RKO (cell line): ENCODE data around the gene IGSF21.
A peak's percentile ranks its signal among the peaks of the same experiment; 100 is the strongest.

Source experiments
- DNase-seq: peaks from one replicate; pipeline ENCODE4 v3.0.0-alpha.2; 2016; ENCODE audit warnings: low spot score

Gene IGSF21

DNA sequence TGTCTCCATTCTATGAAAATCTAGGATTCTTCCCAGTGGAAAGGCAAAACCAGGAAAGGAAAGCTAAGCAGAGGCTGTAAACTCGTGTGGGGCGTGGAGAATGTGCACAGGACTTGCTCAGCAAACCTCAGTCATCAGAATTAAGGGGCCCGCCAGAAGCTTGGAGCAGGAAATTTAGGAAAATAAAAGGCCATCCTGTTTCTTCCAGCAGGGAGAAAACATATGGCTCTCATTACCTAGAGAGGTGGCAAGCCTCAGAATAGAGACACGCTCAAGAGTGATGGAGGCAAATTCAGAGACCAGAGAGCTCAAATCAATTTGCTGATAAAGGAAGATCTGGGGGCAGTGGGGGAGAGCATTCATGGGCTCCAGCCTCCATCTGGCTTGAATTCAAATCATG, 221.2 kb downstream of the IGSF21 start:
- DNase-seq = no peak

DNA sequence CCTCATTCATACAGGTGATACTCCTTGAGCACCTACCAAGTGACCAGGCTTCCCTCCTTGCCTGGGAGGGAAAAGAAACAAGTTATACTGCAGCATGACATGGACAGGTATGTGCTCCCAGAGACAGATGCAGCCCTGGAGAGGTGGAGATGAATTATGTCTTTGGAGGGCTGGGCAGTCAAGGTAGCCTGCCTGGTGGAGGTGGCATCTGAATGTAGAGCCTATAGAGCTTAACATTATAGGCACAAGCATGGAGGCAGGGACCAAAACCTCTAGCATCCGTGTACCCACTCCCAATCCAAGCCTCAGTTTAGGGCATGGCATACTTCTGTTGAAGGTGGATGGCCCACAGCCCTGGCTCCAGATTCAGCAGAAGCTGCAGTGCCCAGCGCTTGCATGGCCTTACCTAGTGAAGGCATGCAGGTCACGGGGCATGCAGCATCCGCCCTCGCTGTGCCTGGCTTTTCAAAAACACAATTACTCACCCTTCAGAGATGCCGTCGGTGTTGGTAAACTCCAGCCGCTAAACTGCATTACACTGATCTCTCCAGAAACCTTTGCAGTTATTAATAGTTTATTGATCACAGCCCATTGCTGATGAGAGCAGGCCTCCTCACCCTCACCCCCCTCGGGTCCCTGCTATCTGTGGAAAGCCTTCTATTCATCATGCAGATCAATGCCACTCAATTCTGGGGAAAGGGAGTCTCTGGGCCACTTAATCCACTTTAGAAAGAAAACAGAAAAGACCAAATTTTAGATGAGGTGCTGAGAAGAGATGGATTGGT, 222.1 kb downstream of the IGSF21 start:
- no peak for DNase-seq

DNA sequence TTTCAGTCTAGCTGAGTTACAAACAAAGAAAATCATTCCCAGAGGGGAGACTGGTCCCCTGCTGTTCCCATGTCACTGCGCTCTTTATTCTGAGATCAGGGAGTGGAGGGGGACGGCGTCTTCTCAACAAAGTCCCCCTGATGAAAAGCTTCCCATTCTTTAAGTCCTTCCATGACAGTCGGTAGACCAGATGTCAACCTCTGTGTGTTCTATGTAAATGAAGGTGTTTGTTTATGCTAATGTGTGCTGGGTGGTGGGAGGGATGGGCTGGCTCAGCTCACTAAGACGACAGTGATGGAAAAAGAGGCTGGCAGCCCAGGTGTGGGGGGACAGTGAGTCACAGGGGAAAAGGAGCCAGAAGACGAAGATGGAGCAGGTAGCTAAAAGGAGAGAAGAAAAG, 225.0 kb downstream of the IGSF21 start:
- no peak for DNase-seq

DNA sequence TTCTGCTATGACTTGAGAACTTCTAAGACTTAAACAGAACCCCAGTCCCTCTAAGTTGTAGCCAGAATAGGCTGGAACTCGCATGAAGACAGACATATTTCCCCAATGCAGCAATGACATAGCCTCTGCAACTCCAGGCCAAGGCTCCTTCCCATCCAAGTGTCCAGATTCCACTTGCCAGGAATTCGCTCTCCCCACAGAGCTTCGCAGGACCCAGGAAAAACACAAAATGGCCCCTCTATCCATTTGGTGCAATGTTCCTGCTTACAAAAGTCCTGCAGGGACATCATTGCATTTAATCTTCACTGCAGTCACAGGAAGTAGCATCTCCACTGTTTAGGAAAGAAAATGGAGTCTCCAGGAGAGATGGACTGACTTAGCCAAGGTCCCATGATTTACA, 225.6 kb downstream of the IGSF21 start:
- no peak for DNase-seq

DNA sequence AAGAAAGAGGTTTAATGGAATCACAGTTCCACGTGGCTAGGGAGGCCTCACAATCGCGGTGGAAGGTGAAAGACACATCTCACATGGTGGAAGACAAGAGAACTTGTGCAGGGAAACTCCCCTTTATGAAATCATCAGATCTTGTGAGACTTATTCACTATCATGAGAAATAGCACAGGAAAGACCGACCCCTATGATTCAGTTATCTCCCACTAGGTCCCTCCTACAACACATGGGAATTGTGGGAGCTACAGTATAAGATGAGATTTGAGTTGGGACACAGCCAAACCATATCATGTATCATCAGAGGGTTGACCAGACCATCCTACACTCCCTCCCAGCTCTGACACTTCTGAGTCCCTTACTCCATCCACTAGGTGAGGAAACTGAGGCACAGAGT, 229.2 kb downstream of the IGSF21 start:
- peak; percentile 15 for DNase-seq

DNA sequence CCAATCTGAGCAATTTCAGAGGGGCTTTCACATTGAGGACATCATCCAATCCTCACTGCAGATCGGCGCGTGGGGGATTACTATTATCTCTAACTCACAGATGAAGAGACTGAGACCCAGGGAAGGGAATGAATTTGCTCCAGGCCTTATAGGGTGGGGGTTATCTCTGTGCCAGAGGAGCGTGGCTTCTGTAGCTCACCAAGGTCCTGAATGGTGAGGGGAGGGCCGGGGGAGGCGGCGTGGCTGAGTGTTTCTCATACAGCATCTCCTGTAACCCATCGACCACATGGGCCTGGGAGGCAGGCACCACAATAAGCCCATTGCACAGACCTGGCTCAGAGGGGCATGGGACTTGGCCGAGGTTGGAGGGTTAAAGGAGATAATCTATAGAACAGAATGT, 230.2 kb downstream of the IGSF21 start:
- no peak for DNase-seq

DNA sequence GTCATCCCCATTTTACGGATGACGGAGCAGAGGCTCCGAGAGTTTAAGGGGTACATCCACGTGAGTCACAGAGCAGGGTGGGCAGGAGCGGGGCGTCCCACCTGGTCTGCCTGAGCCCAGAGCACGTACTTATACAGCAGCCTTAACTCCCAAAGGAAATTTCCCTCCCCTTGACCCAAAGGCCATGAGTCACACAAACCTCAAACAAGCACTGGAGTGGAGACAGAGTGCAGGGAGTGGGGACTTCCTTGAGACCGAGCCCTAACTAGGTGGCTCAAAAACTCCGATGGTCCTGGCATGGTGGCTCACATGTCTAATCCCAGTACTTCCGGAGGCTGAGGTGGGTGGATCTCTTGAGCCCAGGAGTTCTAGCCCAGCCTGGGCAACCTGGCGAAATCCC, 231.6 kb downstream of the IGSF21 start:
- DNase-seq = no peak

DNA sequence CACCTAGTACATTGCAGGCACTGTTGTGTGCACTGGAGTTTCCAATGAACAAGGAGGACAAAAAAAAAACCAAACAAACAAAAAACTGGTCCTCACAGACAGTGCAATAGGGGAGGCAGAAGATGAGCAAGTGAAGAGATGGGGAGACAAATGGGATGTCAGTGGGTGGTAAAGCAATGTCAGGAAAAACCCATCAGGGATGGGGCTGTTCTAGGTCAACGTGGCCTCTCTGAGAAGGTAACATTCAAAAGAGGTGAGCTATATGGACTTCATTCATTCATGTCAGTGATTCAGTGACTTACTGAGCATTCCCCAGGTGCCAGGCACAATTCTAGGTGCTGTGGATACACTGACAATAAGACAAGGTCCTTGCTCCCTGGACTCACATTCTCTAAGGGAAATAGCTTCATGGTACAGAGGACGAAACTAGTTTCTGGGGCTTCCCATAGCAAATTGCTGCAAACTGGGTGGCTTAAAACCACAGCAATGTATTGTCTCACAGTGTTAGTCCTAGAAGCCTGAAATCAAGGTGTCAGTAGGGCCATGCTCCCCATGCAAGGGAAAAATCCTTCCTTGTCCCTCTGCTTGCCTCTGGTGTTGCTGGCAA, 232.7 kb downstream of the IGSF21 start:
- DNase-seq = no peak

DNA sequence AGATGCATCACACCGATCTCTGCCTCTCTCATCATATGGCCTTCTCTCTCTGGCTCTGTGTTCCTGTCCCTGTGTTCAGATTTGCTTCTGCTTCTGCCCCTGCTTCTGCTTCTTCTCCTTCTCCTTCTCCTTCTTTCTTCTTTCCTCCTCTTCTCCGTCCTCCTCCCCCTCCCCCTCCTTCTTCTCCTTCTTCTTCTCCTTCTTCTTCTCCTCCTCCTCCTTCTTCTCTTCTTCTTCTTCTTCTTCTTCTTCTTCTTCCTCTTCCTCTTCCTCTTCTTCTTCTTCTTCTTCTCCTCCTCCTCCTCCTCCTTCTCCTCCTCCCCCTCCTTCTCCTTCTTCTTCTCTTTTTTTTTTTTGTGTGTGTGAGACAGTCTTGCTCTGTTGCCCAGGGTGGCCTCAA, 233.2 kb downstream of the IGSF21 start:
- no peak for DNase-seq

DNA sequence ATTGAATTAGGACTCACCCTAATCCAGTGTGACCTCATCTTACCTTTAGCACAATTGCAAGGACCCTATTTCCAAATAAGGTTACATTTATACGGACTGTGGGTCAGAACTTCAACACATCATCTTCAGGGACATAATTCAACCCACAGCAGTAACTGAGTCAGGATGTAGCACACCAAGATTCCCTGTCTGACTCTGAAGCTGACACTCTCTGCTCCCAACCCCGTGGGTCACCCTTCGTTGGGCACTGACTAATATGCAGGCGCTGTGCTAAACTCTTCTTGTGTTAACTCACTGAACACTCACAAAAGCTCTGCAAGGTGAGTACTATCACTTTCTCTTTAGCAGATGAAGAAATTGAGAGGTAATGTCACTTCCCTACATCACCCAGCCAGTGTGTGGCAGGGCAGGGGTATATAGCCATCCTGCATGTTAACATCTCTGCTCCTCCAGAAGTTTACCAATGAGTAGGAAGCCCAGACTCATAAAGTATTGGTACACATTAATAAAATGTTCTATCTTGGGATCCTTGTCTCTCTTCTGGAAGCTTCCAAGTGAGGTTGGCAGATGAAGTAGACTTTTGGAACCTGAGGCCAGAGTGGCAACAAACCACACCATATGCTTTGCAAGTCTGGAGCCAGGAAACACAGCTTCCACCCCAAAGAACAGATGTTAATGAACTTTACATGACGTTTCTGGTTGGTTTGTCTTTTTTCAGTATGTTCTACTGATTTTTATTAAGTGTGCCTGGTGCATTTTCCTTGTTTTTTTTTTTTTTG, 233.9 kb downstream of the IGSF21 start:
- DNase-seq = no peak

DNA sequence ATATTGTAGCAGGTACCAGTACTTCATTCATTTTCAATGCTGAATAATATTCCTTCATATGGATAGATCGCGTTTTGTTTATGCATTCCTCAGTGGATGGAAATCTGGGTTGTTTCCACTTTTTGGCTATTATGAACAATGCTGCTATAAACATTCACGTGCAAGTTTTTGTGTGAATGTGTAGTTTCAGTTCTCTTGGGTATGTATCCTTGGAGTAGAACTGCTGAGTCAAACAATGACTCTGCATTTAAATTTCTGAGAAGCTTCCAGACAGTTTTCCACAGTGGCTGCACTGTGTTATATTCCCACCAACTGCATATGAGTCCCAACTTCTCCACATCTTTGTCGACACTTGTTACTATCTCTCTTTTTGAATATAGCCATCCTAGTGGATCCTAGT, 235.1 kb downstream of the IGSF21 start:
- DNase-seq = no peak

DNA sequence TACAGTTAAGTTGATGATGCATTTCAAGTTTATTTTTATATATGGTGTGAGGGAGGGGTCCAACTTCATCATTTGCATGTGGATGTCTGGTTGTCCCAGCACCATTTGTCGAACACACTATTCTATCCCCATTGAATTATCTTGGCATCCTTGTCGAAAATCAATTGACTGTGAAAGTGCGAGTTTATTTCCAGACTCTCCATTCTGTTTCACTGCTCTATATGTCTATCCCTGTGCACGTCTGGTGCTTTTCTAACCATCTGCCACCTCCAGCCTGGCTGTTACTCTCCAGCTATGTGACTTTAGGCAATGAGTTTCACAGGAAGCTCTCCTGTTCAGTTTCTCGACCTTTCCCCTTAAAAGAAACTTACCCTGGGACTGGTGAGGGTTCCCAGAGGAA, 236.0 kb downstream of the IGSF21 start:
- DNase-seq = no peak

DNA sequence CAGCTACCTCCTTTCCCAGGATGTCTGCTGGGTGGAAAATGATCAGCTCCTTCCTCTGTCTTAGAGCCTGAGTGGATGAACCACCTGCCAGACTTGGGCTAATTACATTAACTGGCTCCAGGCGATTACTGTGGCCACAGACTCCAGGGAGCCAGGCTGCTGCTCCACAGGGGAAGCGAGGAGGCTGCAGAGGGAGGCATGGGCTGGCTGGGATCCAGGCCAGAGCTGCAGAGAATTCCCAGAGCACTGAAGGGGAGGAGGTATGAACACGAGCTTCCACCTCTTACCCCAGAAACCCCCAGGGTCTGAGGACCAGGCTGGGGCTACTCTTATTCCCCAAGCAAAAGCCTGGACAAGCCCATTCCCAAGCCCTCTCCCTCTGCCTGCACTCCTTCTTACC, 237.2 kb downstream of the IGSF21 start:
- no peak for DNase-seq

DNA sequence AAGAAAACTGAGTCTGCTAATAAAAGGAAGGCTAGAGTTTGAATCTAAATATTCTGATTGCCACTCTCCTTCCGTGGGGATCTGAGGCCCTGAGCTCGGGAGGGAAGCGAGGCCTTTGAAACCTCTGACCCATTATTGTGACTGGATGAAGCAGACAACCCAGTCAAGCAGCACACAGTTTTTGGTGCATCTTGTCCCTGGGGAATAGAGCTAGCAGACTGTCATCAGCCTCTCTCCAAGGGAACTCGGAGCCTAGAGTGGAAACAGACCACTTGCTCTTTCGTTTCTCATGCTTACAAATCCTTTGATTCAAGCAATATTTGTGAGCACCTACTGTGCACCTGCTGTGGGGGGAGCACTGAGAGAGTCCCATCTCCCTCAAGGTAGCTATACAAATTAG, 240.0 kb downstream of the IGSF21 start:
- no peak for DNase-seq

DNA sequence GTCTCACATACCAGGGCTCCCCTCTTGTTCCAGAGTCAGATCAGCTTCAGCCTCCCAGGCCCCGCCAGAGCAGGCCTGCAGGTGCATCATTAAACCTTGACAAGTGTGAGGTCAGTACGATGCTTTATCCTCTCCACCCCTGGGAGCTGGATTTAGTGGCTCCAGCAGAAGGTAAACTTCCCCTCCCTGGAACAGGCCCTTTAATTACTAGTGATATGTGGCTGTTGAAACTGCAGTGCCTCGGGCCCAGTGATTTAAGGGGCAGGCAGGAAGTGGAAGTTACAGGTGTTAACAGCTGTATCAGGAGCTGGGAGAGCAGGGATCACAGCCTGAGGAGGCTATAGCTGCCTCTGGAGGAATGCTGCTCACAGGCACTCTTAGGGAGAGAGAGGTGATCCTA, 240.8 kb downstream of the IGSF21 start:
- no peak for DNase-seq

DNA sequence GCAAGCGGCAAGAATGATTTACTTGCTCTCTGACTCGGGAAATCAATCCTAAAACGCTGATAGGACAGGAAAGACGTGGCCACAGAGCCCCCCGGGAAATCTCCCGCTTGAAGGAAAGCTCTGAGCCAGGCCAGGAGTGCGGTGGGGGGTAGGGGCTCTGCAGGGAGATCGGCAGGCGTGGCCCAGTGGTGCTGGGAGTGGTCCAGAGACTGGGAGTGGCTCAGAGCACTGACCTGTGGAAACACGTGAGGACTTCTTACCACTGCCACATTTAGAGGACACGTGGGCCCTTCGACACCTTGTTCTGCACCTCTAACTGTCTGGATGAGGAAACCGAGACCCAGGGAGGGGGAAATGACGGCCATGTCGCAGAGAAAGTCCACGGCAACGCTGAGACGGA, 243.1 kb downstream of the IGSF21 start:
- DNase-seq = no peak

DNA sequence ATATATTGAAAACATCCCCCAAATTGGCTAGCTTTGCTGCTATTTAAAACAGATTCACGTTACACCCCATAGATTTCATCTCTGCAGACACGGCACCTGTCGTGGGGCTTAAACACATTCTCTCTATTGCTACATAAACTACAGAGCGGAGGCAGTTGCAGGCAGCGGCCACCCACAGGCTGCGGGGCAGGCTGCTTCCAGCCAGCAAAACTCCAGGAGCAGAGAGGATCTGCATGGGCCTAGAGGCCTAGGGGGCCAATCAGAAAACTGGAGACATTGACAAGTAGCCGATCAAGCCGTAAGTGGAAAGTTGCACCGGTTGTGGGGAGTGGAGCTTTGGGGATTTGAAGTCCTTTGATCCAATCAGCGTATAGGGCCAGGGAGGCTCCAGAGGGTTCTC, 244.1 kb downstream of the IGSF21 start:
- no peak for DNase-seq

DNA sequence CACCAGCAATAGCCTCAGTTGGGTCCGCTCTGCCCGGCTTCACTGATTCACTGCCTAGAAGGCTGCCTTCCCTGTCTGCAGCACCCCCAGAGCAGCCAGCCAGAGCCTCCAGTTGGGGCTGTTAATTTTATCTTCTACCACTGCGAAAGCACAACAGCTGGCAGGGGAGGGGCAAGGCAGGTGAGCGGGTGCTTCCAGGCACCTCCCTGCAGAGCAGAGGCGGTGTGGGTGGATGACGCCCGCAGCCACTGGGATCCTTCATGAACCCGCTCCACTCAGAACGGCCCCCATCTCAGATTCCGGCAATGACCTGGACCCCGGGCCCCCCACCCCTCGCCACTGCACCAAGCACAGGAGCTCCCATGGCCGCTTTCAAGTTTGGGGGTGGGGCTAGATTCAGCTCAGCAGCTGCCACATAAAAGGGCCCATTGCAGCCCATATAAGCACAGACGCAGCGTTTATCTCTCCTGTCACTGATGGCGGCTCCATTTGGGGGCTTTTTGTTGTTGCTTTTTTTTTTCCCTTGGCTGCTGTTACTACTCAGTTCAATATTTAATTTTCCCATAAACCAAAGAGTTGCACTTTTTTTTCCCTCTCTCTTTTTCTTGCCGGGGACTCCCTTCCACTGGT, 245.2 kb downstream of the IGSF21 start:
- DNase-seq = no peak

DNA sequence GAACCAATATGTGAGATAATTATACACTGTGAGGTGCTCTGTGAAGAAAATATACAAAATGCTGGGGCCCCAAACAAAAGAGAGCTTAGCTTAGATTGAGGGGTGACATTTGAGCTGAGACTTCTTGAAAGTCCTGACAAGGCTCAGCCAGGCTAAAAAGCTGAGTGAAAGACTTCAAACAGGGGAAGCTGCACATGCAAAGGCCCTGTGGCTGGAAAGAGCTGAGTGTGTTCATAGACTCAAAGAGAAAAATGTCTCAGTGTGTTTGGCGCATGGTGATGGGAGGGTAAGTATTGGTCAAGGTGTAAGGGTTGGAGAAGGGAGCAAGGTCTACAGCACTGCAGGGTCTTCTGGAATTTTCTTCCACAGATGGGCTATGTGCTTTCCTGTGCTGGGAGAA, 245.9 kb downstream of the IGSF21 start:
- no peak for DNase-seq

DNA sequence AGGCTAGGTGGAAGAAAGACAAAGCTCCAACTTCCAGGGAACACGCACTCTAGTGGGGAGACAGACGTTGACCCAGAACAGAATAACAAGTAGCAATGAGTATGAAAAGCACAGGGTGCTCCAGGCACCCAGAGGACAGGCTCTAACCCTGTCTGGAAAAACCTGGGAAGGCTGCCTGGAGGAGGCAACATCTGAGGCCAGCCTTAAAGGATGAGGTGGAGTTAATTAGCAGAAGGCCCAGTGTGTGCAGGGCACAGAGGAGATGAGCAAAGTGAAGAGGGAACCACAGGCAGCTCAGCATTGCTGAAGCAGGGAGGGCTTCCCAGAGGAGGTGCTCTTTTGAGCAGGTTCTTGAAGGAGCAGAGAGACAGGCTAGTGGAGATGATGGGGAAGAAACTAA, 246.4 kb downstream of the IGSF21 start:
- DNase-seq = no peak

DNA sequence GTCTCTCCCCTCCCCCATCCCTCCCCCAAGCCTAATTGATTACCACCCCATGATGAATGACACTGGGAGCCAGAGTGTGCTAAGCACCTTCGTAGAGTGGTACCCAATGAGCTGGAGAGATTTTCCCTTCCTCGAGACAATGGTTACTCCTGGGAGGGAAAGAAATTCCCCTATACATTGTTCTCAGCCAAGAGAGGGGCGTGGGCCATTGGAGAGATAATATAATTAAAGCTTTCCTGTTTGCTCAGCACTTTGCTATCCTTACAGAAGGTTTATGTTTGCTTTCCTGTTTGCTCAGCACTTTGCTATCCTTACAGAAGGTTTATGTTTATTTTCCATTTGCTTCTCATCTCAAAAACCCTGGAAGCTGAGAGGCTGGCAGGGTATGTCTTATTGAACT, 247.0 kb downstream of the IGSF21 start:
- no peak for DNase-seq

DNA sequence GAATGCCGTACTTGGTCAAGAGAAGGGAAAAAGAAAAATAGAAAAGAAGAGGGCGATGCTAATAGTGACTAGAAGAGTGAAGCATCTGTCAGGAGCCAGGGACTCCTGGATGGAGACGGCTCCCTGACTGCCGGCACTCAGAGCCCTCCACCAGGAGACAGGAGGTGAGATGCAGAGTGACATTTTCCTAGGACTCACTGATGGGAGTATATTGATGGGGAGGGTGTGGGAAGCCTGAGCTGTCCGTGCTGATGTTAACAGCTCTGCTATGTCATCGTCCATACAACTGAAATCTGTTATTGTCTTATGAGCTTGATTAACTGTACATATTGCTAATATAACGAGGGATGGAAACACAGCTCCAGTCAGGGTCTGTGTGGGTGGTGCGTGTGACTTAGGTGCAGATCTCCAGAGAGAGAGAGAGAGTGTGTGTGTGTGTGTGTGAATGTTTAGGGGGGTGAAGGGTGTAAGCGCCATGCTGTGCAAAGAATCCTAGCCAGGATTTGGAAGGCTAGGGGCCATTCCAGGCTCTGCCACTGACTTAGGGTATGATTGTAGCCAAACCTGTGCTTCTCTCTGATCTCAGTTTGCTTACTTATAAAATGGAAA, 250.1 kb downstream of the IGSF21 start:
- no peak for DNase-seq
